Adrenal gland (tissue), 12 donors: Measurements from ENCODE around the gene HEATR9. TPM values are rescaled to one million over a fixed set of nuclear protein-coding genes. Genes with fewer than 3 reads are reported as not detected.
A peak's percentile ranks its signal among the peaks of the same experiment; 100 is the strongest.

Experiments used
- DNase-seq, 7 donors: peaks; one replicate each; pipeline ENCODE4 v3.0.0-alpha.2; 2019 to 2020
- H3K27ac ChIP-seq, 5 donors: fragments of 200-600 bp; sonication (generic) in 4 of 5; 1 replicate in 3 of 5; 2 replicates in 2 of 5; pipeline versions ENCODE4 v1.5.1 to v1.8.0; 2016 to 2020; ENCODE audit warnings: mild to moderate bottlenecking in 1 of 5
- H3K27me3 ChIP-seq: fragments of 200-600 bp; 2 replicates; pipeline ENCODE4 v1.8.0; 2021
- H3K36me3 ChIP-seq, 2 donors: fragments of 200-600 bp; replicated peaks in 1 of 2; 1 replicate in 1 of 2; 2 replicates in 1 of 2; pipeline versions ENCODE4 v1.5.1 to v1.8.0; 2018 to 2022
- H3K4me1 ChIP-seq, 2 donors: fragments of 200-600 bp; replicated peaks in 1 of 2; 1 replicate in 1 of 2; 2 replicates in 1 of 2; pipeline versions ENCODE4 v1.5.1 to v1.8.0; 2018 to 2021
- H3K4me3 ChIP-seq, 4 donors: fragments of 200-600 bp; sonication (generic) in 3 of 4; one replicate each; pipeline ENCODE4 v1.5.1; 2016 to 2018
- H3K9me3 ChIP-seq, 3 donors: fragments of 200-600 bp; sonication (generic) in 1 of 3; replicated peaks in 1 of 3; 1 replicate in 2 of 3; 2 replicates in 1 of 3; pipeline versions ENCODE4 v1.5.1 to v1.8.0; 2016 to 2021
- POLR2A ChIP-seq, 2 donors: fragments of 450-650 bp; IDR thresholded peaks; one replicate each; pipeline ENCODE4 v1.6.1; 2017; ENCODE audit warnings: antibody characterized with exemption in 2 of 2, mild to moderate bottlenecking in 2 of 2, moderate library complexity in 1 of 2
- WGBS, 4 donors: extraction: QIAGEN DNeasy Blood & Tissue Kit in 2 of 4; methylation state at CpG; one replicate each; pipeline versions ENCODE4 v1.1.5 to v1.1.7; 2013 to 2017; 5-methylcytosine and 5-hydroxymethylcytosine counted together
- intact Hi-C, 2 donors: fragments of 100-400 bp; cut with DNase I; formaldehyde crosslinking; loops; one replicate each; pipeline versions ENCODE4 v1.14.1 to v1.15.0; 2022 to 2023
- polyA plus RNA-seq, 3 donors: library from polyadenylated mRNA; stranded (reverse); fragments of 200-250 nt in 2 of 3; fragments of 350-450 nt in 1 of 3; fragmentation: Illumina TruSeq in 1 of 3; extraction: RNeasy Lipid Tissue Mini Kit (QIAGEN cat#74804) in 1 of 3; gene quantifications; one replicate each; pipeline ENCODE4 v1.2.3, GENCODE V29; 2013 to 2014
- total RNA-seq, 9 donors: library from RNA; depleted of rRNA in 4 of 9; stranded (reverse); fragments of >200 nt in 4 of 9; fragments of 120-200 nt in 1 of 9; fragmentation: NEBNext Ultra II Directional in 1 of 9; extraction: Animal tissue kit (Norgen Biotek cat#: 25700) in 1 of 9; gene quantifications; one replicate each; pipeline versions ENCODE4 v1.1.0 to v1.2.4, GENCODE V29; 2013 to 2023
- TF ChIP-seq, protein P1 (sequence below), 6 experiments: fragments of 450-650 bp in 4 of 6; fragments of 200-600 bp in 2 of 6; sonication (generic) in 1 of 6; IDR thresholded peaks; 1 replicate in 5 of 6; 2 replicates in 1 of 6; pipeline versions ENCODE4 v1.5.1 to v1.8.0; 2016 to 2021; ENCODE audit warnings: antibody characterized with exemption in 6 of 6, mild to moderate bottlenecking in 2 of 6, moderate library complexity in 1 of 6
- donor health status: healthy with polysubstance abuse.
- donor health status: Bipolar disorder and iron deficiency.
- donor health status: DM: yes; HTN: yes; CAD: no.
- donor health status: DM: no; HTN: no; CAD: no.
- donor health status: DM: no; HTN: no; CAD: no.
- donor health status: DM: yes; HTN: yes; CAD: no.

Gene HEATR9
- total and polyA plus RNA-seq, 12 donors, result 0.03 to 0.32 (median 0.13) TPM; not detected in 9

DNA sequence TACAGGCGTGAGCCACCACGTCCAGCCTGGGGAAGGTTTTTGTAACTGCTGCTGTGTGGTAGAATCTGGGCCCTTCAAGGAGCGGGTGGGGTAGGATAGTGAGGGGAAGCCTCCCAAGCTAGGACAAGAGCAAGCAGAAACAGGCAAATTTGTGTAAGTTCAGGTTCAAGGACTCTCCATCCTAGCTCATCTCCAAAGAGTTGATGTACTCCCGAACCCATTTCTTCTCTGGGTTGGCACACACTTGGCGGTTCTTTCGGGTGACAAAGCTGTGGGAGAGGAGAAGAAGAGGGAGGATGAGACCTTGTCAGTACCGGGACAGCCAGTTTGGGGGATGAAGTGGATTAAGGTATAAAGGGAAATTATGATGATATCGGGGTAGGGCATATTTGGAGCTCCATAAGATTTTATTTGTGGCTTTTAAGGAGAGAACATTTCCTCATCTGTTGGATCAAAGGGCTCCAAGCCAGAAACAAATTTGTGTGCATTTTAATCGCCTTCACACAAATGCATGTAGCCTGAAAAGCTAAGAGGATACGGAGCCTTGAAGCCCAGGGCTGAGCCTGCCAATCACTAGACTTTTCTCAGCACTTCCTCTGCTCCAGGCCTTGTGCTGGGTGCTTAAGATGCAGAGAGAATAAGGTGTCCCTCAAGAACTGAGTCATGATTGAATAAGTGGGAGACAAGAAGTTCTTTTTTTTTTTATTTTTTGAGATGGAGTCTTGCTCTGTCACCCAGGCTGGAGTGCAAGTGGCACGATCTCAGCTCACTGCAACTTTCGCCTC lies 3.7 kb upstream of the HEATR9 start:
- 93 to 95% (median 95%) methylated on average over 12 of the region's 12 CpGs for WGBS, 4 donors
- TF ChIP-seq, protein P1, sequence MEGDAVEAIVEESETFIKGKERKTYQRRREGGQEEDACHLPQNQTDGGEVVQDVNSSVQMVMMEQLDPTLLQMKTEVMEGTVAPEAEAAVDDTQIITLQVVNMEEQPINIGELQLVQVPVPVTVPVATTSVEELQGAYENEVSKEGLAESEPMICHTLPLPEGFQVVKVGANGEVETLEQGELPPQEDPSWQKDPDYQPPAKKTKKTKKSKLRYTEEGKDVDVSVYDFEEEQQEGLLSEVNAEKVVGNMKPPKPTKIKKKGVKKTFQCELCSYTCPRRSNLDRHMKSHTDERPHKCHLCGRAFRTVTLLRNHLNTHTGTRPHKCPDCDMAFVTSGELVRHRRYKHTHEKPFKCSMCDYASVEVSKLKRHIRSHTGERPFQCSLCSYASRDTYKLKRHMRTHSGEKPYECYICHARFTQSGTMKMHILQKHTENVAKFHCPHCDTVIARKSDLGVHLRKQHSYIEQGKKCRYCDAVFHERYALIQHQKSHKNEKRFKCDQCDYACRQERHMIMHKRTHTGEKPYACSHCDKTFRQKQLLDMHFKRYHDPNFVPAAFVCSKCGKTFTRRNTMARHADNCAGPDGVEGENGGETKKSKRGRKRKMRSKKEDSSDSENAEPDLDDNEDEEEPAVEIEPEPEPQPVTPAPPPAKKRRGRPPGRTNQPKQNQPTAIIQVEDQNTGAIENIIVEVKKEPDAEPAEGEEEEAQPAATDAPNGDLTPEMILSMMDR (IDR thresholded peaks at IDR 0.05), result no peak
- TF ChIP-seq POLR2A (IDR thresholded peaks at IDR 0.05), result no peak
- Histone ChIP-seq H3K27ac (no peak overlapping the region), H3K4me3 (no peak overlapping the region), H3K4me1 (no peaks in the 10 kb centered on the region), H3K9me3 (no peaks in the 10 kb centered on the region), H3K27me3 (no peaks in the 10 kb centered on the region), H3K36me3 (no peaks in the 10 kb centered on the region)
- intact Hi-C loops, result no loop called here
- no peak for DNase-seq

DNA sequence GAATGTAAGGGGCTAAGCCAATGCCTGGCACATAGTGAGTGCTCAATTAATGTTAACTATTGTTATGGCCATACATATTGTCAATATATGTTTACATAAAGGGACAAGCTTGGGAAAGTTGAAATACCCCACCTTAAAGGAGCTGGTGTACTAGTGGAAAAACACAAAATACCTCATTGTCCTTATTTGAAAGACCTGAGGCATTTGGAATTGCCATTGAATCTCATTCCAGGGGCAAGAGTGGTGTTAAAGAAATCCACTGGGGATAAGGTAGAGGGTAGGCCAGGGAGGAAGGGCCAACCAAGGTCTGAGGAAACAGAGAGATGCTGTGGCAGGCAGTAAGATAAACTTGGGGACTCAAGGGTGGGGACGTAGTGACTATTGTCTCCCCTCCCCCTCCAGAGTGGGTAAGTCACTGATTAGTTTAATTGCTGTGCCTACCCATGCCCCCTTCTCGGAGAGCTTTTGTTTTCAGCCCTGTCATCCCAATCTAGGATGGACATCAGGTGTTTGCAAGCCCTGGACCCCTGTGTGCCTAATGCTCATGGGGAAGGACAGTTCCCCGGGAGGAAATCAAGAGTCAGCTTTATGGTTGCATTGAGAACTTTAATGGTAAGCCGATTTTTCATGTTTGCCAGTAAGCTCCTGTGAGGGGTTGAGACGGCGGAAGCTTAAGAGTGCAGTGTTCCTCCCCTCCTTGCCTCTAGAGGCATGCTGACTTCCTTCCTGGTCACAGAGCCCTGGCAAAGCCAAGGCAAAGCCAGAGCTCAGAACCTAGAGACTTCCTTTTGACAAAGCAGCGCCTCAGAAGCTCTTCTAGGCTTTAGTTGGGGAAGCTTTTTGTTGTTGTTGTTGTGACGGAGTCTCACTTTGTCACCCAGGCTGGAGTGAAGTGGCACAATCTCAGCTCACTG lies 2.5 kb upstream of the HEATR9 start:
- H3K27me3 ChIP-seq, result no peaks in the 10 kb centered on the region
- H3K9me3 ChIP-seq, result no peaks in the 10 kb centered on the region
- H3K27ac ChIP-seq, result no peak overlapping the region
- no peak overlapping the region for H3K4me3 ChIP-seq
- no peak for DNase-seq
- TF ChIP-seq, protein P1 (IDR thresholded peaks at IDR 0.05), result no peak
- TF ChIP-seq POLR2A (IDR thresholded peaks at IDR 0.05), result no peak
- no peaks in the 10 kb centered on the region for H3K36me3 ChIP-seq
- 66 to 77% (median 71%) methylated on average over 7 to 8 of the region's 8 CpGs for WGBS, 4 donors
- H3K4me1 ChIP-seq, result peaks cover 0 to 5% of the 10 kb centered on the region in 2 donors
- intact Hi-C loops, result no loop called here

DNA sequence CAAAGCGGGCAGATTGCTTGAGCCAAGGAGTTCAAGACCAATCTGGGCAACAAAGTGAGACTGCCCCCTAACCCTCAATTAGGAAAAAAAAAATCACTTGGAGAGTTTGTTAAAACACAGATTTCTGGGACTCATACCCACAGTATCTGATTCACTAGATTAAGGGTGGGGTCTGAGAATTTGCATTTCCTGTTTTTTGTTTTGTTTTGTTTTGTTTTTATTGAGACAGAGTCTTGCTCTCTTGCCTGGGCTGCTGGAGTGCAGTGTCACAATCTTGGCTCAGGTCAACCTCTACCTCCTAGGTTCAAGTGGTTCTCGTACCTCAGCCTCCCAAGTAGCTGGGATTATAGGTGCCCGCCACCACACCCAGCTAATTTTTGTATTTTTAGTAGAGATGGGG lies 1.1 kb downstream of the HEATR9 start:
- no peaks in the 10 kb centered on the region for H3K9me3 ChIP-seq
- intact Hi-C loops, result no loop called here
- no peak overlapping the region for H3K27ac ChIP-seq
- H3K36me3 ChIP-seq, result no peaks in the 10 kb centered on the region
- no peak for DNase-seq
- H3K27me3 ChIP-seq, result no peaks in the 10 kb centered on the region
- H3K4me1 ChIP-seq, result peaks cover 5 to 14% of the 10 kb centered on the region in 2 donors
- no peak for TF ChIP-seq POLR2A (IDR thresholded peaks at IDR 0.05)
- no peak overlapping the region for H3K4me3 ChIP-seq
- 96 to 100% (median 99%) methylated on average over 3 of the region's 3 CpGs for WGBS, 4 donors

DNA sequence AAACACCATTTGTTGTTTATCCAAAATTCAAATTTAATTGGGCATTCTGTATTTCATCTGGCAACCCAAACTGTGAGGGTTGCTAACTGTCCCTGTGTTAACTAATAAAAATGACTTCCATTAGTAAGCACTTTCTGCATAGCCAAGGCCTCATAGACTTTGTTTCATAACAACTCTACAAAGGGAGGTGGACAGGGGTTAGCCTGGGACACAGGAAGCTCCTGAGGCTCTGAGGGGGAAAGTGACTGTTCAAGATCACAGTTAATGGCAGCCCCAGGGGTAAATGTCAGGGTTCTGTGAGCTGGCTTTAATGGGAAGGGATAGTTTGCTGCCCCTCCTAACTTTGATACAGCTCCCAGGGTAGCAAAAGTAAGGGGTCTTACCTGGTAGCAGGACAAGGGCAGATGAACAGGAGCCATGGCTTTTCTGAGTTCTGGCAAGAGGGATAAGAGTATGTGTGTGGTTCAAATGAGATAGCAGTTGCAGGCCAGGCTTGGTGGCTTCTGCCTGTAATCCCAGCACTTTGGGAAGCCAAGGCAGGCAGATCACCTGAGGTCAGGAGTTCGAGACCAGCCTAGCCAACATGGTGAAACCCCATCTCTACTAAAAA lies 2.2 kb downstream of the HEATR9 start:
- peak overlapping the region; percentile 31 to 87 (median 62) for H3K27ac ChIP-seq
- no peaks in the 10 kb centered on the region for H3K36me3 ChIP-seq
- DNase-seq, result peak in 5 of 7 donors; percentile 38 to 61 (median 58)
- H3K27me3 ChIP-seq, result no peaks in the 10 kb centered on the region
- H3K4me1 ChIP-seq, result peaks cover 5 to 14% of the 10 kb centered on the region in 2 donors
- TF ChIP-seq POLR2A (IDR thresholded peaks at IDR 0.05), result no peak
- TF ChIP-seq, protein P1 (IDR thresholded peaks at IDR 0.05), result no peak
- H3K9me3 ChIP-seq, result no peaks in the 10 kb centered on the region
- intact Hi-C loops, result no loop called here
- WGBS, 4 donors, result 83 to 100% (median 90%) methylated on average over 1 of the region's 1 CpG
- H3K4me3 ChIP-seq, result no peak overlapping the region
